ENCODE measurements around the gene CDC42BPG.

DNA sequence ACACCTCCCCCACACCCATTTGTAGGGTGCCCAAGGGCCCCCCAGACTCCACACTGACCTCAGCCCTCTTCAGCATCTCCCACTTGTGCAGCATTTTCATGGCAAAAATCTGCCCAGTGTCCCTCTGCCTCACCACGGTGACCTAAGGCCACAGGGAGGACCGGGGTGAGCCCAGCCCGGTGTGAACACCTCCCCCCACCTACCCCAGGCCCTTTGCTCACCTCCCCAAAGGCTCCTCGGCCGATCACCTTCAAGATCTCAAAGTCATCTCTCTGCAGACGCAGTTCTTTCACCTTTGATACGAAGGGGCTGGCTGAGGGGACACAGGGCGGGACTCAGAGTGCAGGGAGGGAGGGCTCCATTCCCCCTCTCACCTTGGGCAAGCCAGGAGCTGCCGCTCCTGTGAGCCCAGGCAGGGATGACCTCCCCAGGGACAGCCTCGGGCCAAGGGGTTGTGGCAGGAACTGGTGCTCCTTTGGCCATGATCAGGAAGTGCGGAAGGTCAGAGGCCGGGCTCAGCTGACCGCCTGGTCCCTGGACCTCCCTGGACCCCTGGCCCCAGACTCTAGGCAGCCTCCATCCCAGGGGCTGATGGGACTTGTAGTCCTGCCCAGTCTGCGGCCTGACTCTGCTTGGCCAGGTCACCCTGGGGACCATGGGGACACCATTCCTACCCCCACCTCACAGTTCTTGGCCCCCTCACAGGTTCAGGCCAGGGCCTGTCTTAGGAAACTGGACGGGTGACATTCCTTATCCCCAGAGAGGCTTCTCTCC is 2.7 kb downstream of the CDC42BPG start:
- TF ChIP-seq FOXP1 (CRISPR knock-in tag; IDR thresholded peaks at IDR 0.05) (no peak), MYC (IDR thresholded peaks at IDR 0.05; ENCODE audit: low read depth, low read length) (no peak), MYC (CRISPR knock-in tag; IDR thresholded peaks at IDR 0.05; ENCODE audit: borderline replicate concordance, low read depth) (no peak), TOE1 (IDR thresholded peaks at IDR 0.05; ENCODE audit: borderline replicate concordance) (no peak), TOE1 (CRISPR knock-in tag; IDR thresholded peaks at IDR 0.05; ENCODE audit: borderline replicate concordance, low read depth) (no peak)

Measured in K562 (cell line).